ENCODE data around the gene CRACDL. TPM values are rescaled to one million over a fixed set of nuclear protein-coding genes. Genes with fewer than 3 reads are reported as not detected.

The CRACDL gene
- total and polyA plus RNA-seq, 2 donors (not counting 1 experiment from before 2014, with no cell fraction given), result 0.25 TPM; not detected in 1

DNA sequence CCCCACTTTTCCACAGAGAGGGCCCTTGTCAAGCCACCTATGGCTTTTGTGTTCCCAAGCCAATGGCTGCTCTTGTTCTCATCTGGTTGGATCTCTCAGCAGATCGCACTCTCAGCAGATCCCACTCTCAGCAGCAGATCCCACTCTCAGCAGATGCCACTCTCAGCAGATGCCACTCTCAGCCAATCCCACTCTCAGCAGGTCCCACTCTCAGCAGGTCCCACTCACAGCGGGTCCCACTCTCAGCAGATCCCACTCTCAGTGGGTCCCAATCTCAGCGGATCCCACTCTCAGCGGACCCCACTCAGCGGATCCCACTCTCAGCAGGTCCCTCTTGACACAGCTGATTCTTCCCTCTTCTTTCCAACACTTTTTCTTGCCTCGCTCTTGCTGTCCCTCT, 145.8 kb downstream of the CRACDL start:
- no peak overlapping the region for H3K9ac ChIP-seq (ENCODE audit: low read length)
- no peak overlapping the region for H3K4me3 ChIP-seq (ENCODE audit: control extremely low read depth in 1 of 5, extremely low read depth in 1 of 5, insufficient read depth in 1 of 5, low read depth in 2 of 5, low read length in 4 of 5)
- Mint-ChIP-seq H3K27ac (no peak overlapping the region), H3K9me3 (ENCODE audit: insufficient read depth) (no peaks in the 10 kb centered on the region), H3K4me1 (no peaks in the 10 kb centered on the region), H3K4me3 (no peak overlapping the region), H3K27me3 (no peaks in the 10 kb centered on the region)
- no peaks in the 10 kb centered on the region for H3K27me3 ChIP-seq (replicated peaks in 1 of 4; ENCODE audit: control extremely low read depth in 1 of 4, control insufficient read depth in 3 of 4, insufficient read depth in 4 of 4, low read length in 3 of 4)
- ATAC-seq (ENCODE audit: low read depth) (no peak), DNase-seq (no peak)
- no peak for TF ChIP-seq EZH2 (IDR thresholded peaks at IDR 0.05; ENCODE audit: borderline replicate concordance, insufficient read depth, low read depth, low read length, poor library complexity, severe bottlenecking)
- no peak for TF ChIP-seq CTCF (IDR thresholded peaks at IDR 0.05)
- no peaks in the 10 kb centered on the region for H3K4me1 ChIP-seq (ENCODE audit: control insufficient read depth in 2 of 2, insufficient read depth in 2 of 2, low read length in 2 of 2)
- WGBS (ENCODE audit: insufficient coverage), result 98% methylated on average over 6 of the region's 6 CpGs
- intact Hi-C loops (cut with micrococcal nuclease), result no loop called here
- no peak overlapping the region for H2AFZ ChIP-seq (ENCODE audit: insufficient read depth, low read depth, low read length, poor library complexity, severe bottlenecking)
- H4K20me1 ChIP-seq (ENCODE audit: control insufficient read depth, insufficient read depth, low read length, poor library complexity, severe bottlenecking), result no peaks in the 10 kb centered on the region
- ChIA-PET POLR2A (no interaction called here), CTCF (interaction anchor here (0.6 kb wide), 1 partner anchor 408 kb away, joined by 3 read pairs; no protein-coding TSS in a partner anchor)
- no peaks in the 10 kb centered on the region for H3K79me2 ChIP-seq (ENCODE audit: control insufficient read depth, insufficient read depth, low read length)
- H3K36me3 ChIP-seq (replicated peaks in 1 of 2; ENCODE audit: control extremely low read depth in 1 of 2, control insufficient read depth in 1 of 2, extremely low read depth in 1 of 2, insufficient read depth in 2 of 2, low read length in 1 of 2), result no peaks in the 10 kb centered on the region
- H3K4me2 ChIP-seq (replicated peaks; ENCODE audit: low read depth, low read length, poor library complexity, severe bottlenecking), result no peak overlapping the region
- peaks cover 0 to 3% (median 0%) of the 10 kb centered on the region in 3 donors for H3K9me3 ChIP-seq (ENCODE audit: control extremely low read depth in 1 of 3, control insufficient read depth in 2 of 3, insufficient read depth in 1 of 3, low read length in 2 of 3)
- no peak overlapping the region for H3K27ac ChIP-seq (ENCODE audit: low read length in 2 of 2)

- 80% methylated on average over 1 of the region's 8 CpGs for WGBS (ENCODE audit: insufficient coverage)
- Histone ChIP-seq H3K9me3 (ENCODE audit: control extremely low read depth in 1 of 3, control insufficient read depth in 2 of 3, insufficient read depth in 1 of 3, low read length in 2 of 3) (peaks cover 0 to 7% (median 0%) of the 10 kb centered on the region in 3 donors), H3K36me3 (replicated peaks in 1 of 2; ENCODE audit: control extremely low read depth in 1 of 2, control insufficient read depth in 1 of 2, extremely low read depth in 1 of 2, insufficient read depth in 2 of 2, low read length in 1 of 2) (no peaks in the 10 kb centered on the region), H3K4me1 (ENCODE audit: control insufficient read depth in 2 of 2, insufficient read depth in 2 of 2, low read length in 2 of 2) (no peaks in the 10 kb centered on the region), H2AFZ (ENCODE audit: insufficient read depth, low read depth, low read length, poor library complexity, severe bottlenecking) (no peak overlapping the region), H3K79me2 (ENCODE audit: control insufficient read depth, insufficient read depth, low read length) (no peaks in the 10 kb centered on the region), H3K27me3 (replicated peaks in 1 of 4; ENCODE audit: control extremely low read depth in 1 of 4, control insufficient read depth in 3 of 4, insufficient read depth in 4 of 4, low read length in 3 of 4) (no peaks in the 10 kb centered on the region), H3K9ac (ENCODE audit: low read length) (no peak overlapping the region), H3K27ac (ENCODE audit: low read length in 2 of 2) (no peak overlapping the region), H3K4me3 (ENCODE audit: control extremely low read depth in 1 of 5, extremely low read depth in 1 of 5, insufficient read depth in 1 of 5, low read depth in 2 of 5, low read length in 4 of 5) (no peak overlapping the region), H4K20me1 (ENCODE audit: control insufficient read depth, insufficient read depth, low read length, poor library complexity, severe bottlenecking) (no peaks in the 10 kb centered on the region), H3K4me2 (replicated peaks; ENCODE audit: low read depth, low read length, poor library complexity, severe bottlenecking) (no peak overlapping the region)
- no peaks in the 10 kb centered on the region for H3K9me3 Mint-ChIP-seq (ENCODE audit: insufficient read depth)
- ATAC-seq (ENCODE audit: low read depth) (no peak), DNase-seq (no peak)
- H3K4me1 Mint-ChIP-seq, result no peaks in the 10 kb centered on the region
- ChIA-PET POLR2A (no interaction called here), CTCF (no interaction called here)
- TF ChIP-seq CTCF (IDR thresholded peaks at IDR 0.05) (no peak), EZH2 (IDR thresholded peaks at IDR 0.05; ENCODE audit: borderline replicate concordance, insufficient read depth, low read depth, low read length, poor library complexity, severe bottlenecking) (no peak)
- H3K27me3 Mint-ChIP-seq, result no peaks in the 10 kb centered on the region
- no peak overlapping the region for H3K27ac Mint-ChIP-seq
- no peak overlapping the region for H3K4me3 Mint-ChIP-seq
- intact Hi-C loops (cut with micrococcal nuclease), result no loop called here
Measured at GRCh38 chr2:98787700-98788099, 148.3 kb downstream of the CRACDL start.

Measured in B cell (primary cell).